Neural cell (in vitro differentiated cells): ENCODE measurements around the gene CTSE. TPM values are rescaled to one million over a fixed set of nuclear protein-coding genes. Genes with fewer than 3 reads are reported as not detected.

Experiments
- H2AFZ ChIP-seq: fragments of 200-600, 300-800 bp; sonication (generic), shearing (Covaris generic); 2 replicates; pipeline ENCODE4 v1.6.0; 2014; ENCODE audit warnings: low read depth, mild to moderate bottlenecking, antibody characterized with exemption, low read length, moderate library complexity
- H3F3A ChIP-seq: fragments of 200-600 bp; shearing (Covaris generic); 2 replicates; pipeline ENCODE4 v1.6.1; 2016; ENCODE audit warnings: mild to moderate bottlenecking, moderate library complexity, mixed read lengths, antibody characterized with exemption, low read length; ENCODE audit not compliant: insufficient read depth, poor library complexity, severe bottlenecking
- H3K27ac ChIP-seq: fragments of 200-600, 300-800 bp; sonication (generic), shearing (Covaris generic); 2 replicates; pipeline ENCODE4 v1.5.1; 2014; ENCODE audit warnings: mild to moderate bottlenecking, low read length, moderate library complexity
- H3K27me3 ChIP-seq: fragments of 300-800, 200-600 bp; sonication (generic), shearing (Covaris generic); 2 replicates; pipeline ENCODE4 v1.6.0; 2014; ENCODE audit warnings: mild to moderate bottlenecking, low read depth, low read length, moderate library complexity; ENCODE audit not compliant: insufficient read depth
- H3K36me3 ChIP-seq: fragments of 300-800, 200-600 bp; sonication (generic), shearing (Covaris generic); 2 replicates; pipeline ENCODE4 v1.5.1; 2014; ENCODE audit warnings: mild to moderate bottlenecking, antibody characterized with exemption, low read length, moderate library complexity; ENCODE audit not compliant: insufficient read depth
- H3K4me2 ChIP-seq: fragments of 300-800, 200-600 bp; sonication (generic), shearing (Covaris generic); 2 replicates; pipeline ENCODE4 v1.6.0; 2014; ENCODE audit warnings: mild to moderate bottlenecking, low read length
- H3K4me3 ChIP-seq: fragments of 300-800, 200-600 bp; sonication (generic), shearing (Covaris generic); 2 replicates; pipeline ENCODE4 v1.5.1; 2014; ENCODE audit warnings: mild to moderate bottlenecking, low read length, moderate library complexity
- H3K79me2 ChIP-seq: fragments of 200-600 bp; shearing (Covaris generic); replicated peaks from 2 replicates; pipeline ENCODE4 v1.6.0; 2014; ENCODE audit warnings: mild to moderate bottlenecking, low read length, moderate library complexity; ENCODE audit not compliant: insufficient read depth
- H3K9ac ChIP-seq: fragments of 300-800, 200-600 bp; sonication (generic), shearing (Covaris generic); 2 replicates; pipeline ENCODE4 v1.6.1; 2016; ENCODE audit warnings: mild to moderate bottlenecking, low read length, mixed read lengths
- H3K9me2 ChIP-seq: fragments of 200-600 bp; shearing (Covaris generic); 2 replicates; pipeline ENCODE4 v1.6.1; 2016; ENCODE audit warnings: mild to moderate bottlenecking, low read length, mixed read lengths; ENCODE audit not compliant: insufficient read depth
- H3K9me3 ChIP-seq: fragments of 200-600, 300-800 bp; sonication (generic), shearing (Covaris generic); 2 replicates; pipeline ENCODE4 v1.6.1; 2016; ENCODE audit warnings: mild to moderate bottlenecking, mixed run types, low read length, moderate library complexity, mixed read lengths
- H4K20me1 ChIP-seq: fragments of 200-600 bp; shearing (Covaris generic); 2 replicates; pipeline ENCODE4 v1.6.1; 2016; ENCODE audit warnings: mild to moderate bottlenecking, mixed run types; ENCODE audit not compliant: insufficient read depth
- EP300 ChIP-seq: fragments of 450-650 bp; conservative IDR thresholded peaks from 2 replicates; pipeline ENCODE4 v1.6.1; 2014; ENCODE audit warnings: antibody characterized with exemption, mild to moderate bottlenecking, moderate library complexity; ENCODE audit not compliant: poor library complexity, severe bottlenecking
- EZH2 ChIP-seq: fragments of 200-600, 300-800 bp; shearing (Covaris generic), sonication (generic); IDR thresholded peaks from 2 replicates; pipeline ENCODE4 v1.6.1; 2014; ENCODE audit warnings: antibody characterized with exemption, low read length, borderline replicate concordance, mild to moderate bottlenecking; ENCODE audit not compliant: insufficient read depth, poor library complexity, severe bottlenecking
- MXI1 ChIP-seq: fragments of 450-650 bp; conservative IDR thresholded peaks from 2 replicates; pipeline ENCODE4 v1.6.1; 2014; ENCODE audit warnings: antibody characterized with exemption, mild to moderate bottlenecking; ENCODE audit not compliant: poor library complexity, severe bottlenecking
- POLR2AphosphoS5 ChIP-seq: IDR thresholded peaks from 2 replicates; pipeline ENCODE4 v1.6.1; 2012
- RAD21 ChIP-seq: fragments of 450-650 bp; conservative IDR thresholded peaks from 2 replicates; pipeline ENCODE4 v1.6.1; 2014; ENCODE audit warnings: antibody characterized with exemption, mild to moderate bottlenecking, moderate library complexity
- SMC3 ChIP-seq: fragments of 450-650 bp; conservative IDR thresholded peaks from 2 replicates; pipeline ENCODE4 v1.6.1; 2014; ENCODE audit warnings: antibody characterized with exemption, mild to moderate bottlenecking, moderate library complexity; ENCODE audit not compliant: poor library complexity
- TAF1 ChIP-seq: IDR thresholded peaks from 2 replicates; pipeline ENCODE4 v1.6.1; 2012; ENCODE audit warnings: low read depth
- polyA plus RNA-seq: library from polyadenylated mRNA; depleted of rRNA; stranded (reverse); fragments of >200 nt; gene quantifications from 2 replicates; pipeline ENCODE4 v1.2.3, GENCODE V29; 2014
- TF ChIP-seq, protein P1 (sequence below): IDR thresholded peaks from 2 replicates; pipeline ENCODE4 v1.6.1; 2012; ENCODE audit warnings: borderline replicate concordance
- TF ChIP-seq, protein P2 (sequence below): fragments of 450-650 bp; IDR thresholded peaks from 2 replicates; pipeline ENCODE4 v1.5.1; 2014; ENCODE audit warnings: antibody characterized with exemption, mild to moderate bottlenecking, moderate library complexity; ENCODE audit not compliant: poor library complexity, severe bottlenecking

Gene CTSE
- polyA plus RNA-seq, 1 donor from 2014 or later: not detected

DNA sequence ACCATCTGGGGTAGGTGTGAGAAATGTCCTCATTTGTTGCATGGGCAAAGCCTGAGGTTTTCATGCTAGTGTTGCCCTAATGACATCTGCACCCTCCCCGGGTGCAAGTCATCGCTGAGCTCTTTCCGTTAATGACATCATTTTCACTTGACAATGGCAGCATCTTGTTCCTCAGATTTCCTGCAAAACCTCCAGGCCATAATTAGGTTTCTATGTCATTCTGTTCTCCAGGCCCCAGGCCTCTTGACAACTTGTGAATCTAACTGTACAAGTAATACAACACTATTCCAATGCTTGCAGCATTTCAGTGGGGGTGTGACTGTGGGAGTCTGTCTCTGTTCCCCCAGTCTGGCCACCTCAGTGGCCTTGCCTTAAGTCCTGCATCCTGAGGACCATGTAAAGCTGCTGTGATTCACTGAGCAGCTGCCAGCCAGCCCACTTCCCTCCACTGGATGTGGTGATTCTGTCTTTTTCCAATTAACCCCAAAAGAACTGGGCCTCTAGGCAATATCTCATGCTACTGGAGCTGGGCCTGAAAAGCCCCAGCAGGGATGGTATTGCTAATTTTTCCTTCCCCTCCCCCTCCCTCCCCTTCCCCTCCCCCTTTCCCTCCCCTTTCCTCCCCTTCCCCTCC, 43.3 kb downstream of the CTSE start:
- no peaks in the 10 kb centered on the region for H3K9me2 ChIP-seq
- TF ChIP-seq SMC3 (no peak), EP300 (no peak), POLR2AphosphoS5 (no peak), RAD21 (no peak), TAF1 (no peak), MXI1 (no peak), EZH2 (no peak)
- TF ChIP-seq, protein P1, sequence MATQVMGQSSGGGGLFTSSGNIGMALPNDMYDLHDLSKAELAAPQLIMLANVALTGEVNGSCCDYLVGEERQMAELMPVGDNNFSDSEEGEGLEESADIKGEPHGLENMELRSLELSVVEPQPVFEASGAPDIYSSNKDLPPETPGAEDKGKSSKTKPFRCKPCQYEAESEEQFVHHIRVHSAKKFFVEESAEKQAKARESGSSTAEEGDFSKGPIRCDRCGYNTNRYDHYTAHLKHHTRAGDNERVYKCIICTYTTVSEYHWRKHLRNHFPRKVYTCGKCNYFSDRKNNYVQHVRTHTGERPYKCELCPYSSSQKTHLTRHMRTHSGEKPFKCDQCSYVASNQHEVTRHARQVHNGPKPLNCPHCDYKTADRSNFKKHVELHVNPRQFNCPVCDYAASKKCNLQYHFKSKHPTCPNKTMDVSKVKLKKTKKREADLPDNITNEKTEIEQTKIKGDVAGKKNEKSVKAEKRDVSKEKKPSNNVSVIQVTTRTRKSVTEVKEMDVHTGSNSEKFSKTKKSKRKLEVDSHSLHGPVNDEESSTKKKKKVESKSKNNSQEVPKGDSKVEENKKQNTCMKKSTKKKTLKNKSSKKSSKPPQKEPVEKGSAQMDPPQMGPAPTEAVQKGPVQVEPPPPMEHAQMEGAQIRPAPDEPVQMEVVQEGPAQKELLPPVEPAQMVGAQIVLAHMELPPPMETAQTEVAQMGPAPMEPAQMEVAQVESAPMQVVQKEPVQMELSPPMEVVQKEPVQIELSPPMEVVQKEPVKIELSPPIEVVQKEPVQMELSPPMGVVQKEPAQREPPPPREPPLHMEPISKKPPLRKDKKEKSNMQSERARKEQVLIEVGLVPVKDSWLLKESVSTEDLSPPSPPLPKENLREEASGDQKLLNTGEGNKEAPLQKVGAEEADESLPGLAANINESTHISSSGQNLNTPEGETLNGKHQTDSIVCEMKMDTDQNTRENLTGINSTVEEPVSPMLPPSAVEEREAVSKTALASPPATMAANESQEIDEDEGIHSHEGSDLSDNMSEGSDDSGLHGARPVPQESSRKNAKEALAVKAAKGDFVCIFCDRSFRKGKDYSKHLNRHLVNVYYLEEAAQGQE: no peak
- TF ChIP-seq, protein P2, sequence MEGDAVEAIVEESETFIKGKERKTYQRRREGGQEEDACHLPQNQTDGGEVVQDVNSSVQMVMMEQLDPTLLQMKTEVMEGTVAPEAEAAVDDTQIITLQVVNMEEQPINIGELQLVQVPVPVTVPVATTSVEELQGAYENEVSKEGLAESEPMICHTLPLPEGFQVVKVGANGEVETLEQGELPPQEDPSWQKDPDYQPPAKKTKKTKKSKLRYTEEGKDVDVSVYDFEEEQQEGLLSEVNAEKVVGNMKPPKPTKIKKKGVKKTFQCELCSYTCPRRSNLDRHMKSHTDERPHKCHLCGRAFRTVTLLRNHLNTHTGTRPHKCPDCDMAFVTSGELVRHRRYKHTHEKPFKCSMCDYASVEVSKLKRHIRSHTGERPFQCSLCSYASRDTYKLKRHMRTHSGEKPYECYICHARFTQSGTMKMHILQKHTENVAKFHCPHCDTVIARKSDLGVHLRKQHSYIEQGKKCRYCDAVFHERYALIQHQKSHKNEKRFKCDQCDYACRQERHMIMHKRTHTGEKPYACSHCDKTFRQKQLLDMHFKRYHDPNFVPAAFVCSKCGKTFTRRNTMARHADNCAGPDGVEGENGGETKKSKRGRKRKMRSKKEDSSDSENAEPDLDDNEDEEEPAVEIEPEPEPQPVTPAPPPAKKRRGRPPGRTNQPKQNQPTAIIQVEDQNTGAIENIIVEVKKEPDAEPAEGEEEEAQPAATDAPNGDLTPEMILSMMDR: no peak
- no peaks in the 10 kb centered on the region for H3F3A ChIP-seq
- H2AFZ ChIP-seq: no peak overlapping the region
- H3K4me2 ChIP-seq: no peak overlapping the region
- no peaks in the 10 kb centered on the region for H3K36me3 ChIP-seq
- no peaks in the 10 kb centered on the region for H3K9me3 ChIP-seq
- no peak overlapping the region for H3K4me3 ChIP-seq
- no peaks in the 10 kb centered on the region for H4K20me1 ChIP-seq
- H3K27me3 ChIP-seq: no peaks in the 10 kb centered on the region
- H3K79me2 ChIP-seq: no peaks in the 10 kb centered on the region
- H3K27ac ChIP-seq: no peak overlapping the region
- no peak overlapping the region for H3K9ac ChIP-seq

DNA sequence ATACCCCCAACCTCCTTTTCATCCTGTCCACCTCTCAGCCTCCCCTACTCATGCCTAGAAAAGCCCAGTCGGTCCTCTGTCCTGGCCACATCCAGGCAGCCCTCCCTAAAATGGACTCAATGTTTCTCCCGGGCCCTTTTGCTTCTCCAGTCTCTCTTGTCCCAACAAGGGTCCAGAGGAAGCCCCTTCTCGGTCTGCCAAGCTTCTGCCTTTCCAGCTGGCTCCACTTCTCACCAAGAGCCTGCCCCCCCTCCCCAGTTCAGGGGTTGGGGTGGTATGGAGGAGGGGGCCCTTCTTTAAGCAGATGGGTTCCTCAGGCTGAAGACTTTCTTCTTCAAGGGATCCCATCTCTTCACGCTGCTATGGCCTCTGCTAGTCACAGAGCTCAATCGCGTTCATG, 44.4 kb downstream of the CTSE start:
- no peaks in the 10 kb centered on the region for H3K9me3 ChIP-seq
- no peak overlapping the region for H2AFZ ChIP-seq
- H3K4me2 ChIP-seq: no peak overlapping the region
- H3K27ac ChIP-seq: no peak overlapping the region
- no peaks in the 10 kb centered on the region for H3K79me2 ChIP-seq
- H4K20me1 ChIP-seq: no peaks in the 10 kb centered on the region
- H3K9me2 ChIP-seq: no peaks in the 10 kb centered on the region
- H3F3A ChIP-seq: no peaks in the 10 kb centered on the region
- H3K27me3 ChIP-seq: no peaks in the 10 kb centered on the region
- H3K4me3 ChIP-seq: no peak overlapping the region
- TF ChIP-seq, protein P2: no peak
- no peaks in the 10 kb centered on the region for H3K36me3 ChIP-seq
- no peak overlapping the region for H3K9ac ChIP-seq
